ENCODE measurements around the gene ZBTB7C. TPM values are rescaled to one million over a fixed set of nuclear protein-coding genes. Genes with fewer than 3 reads are reported as not detected.

ZBTB7C gene
- polyA plus RNA-seq, 1 donor: 1.7 TPM

- Histone ChIP-seq H3K4me3 (ENCODE audit: low read length) (no peak overlapping the region), H3K9me3 (ENCODE audit: control insufficient read depth, low read depth, low read length) (no peaks in the 10 kb centered on the region), H3K4me1 (ENCODE audit: control insufficient read depth, insufficient read depth, low read length) (no peaks in the 10 kb centered on the region), H3K27me3 (ENCODE audit: control insufficient read depth, insufficient read depth, low read length) (peaks cover 4% of the 10 kb centered on the region), H3K36me3 (ENCODE audit: control insufficient read depth, insufficient read depth, low read length) (no peaks in the 10 kb centered on the region), H3K27ac (ENCODE audit: low read length) (no peak overlapping the region)
- DNase-seq: peak in 1 of 2 donors; percentile 11
- 100% methylated on average over 1 of the region's 10 CpGs for WGBS (ENCODE audit: insufficient coverage, low lambda C conversion rate)
Observed at GRCh38 chr18:48003426-48004349, 405.5 kb downstream of the ZBTB7C start.

GRCh38 chr18:48002933-48003365 lies 406.2 kb downstream of the ZBTB7C start:
- WGBS (ENCODE audit: insufficient coverage, low lambda C conversion rate): no CpG with 5 or more reads among the region's 5 CpGs
- Histone ChIP-seq H3K9me3 (ENCODE audit: control insufficient read depth, low read depth, low read length) (no peaks in the 10 kb centered on the region), H3K27me3 (ENCODE audit: control insufficient read depth, insufficient read depth, low read length) (peaks cover 4% of the 10 kb centered on the region), H3K4me3 (ENCODE audit: low read length) (no peak overlapping the region), H3K27ac (ENCODE audit: low read length) (no peak overlapping the region), H3K36me3 (ENCODE audit: control insufficient read depth, insufficient read depth, low read length) (no peaks in the 10 kb centered on the region), H3K4me1 (ENCODE audit: control insufficient read depth, insufficient read depth, low read length) (no peaks in the 10 kb centered on the region)
- DNase-seq: peak; percentile 33 to 42

GRCh38 chr18:48000701-48001100 lies 408.5 kb downstream of the ZBTB7C start:
- no peak overlapping the region for H3K27ac ChIP-seq (ENCODE audit: low read length)
- no CpG with 5 or more reads among the region's 4 CpGs for WGBS (ENCODE audit: insufficient coverage, low lambda C conversion rate)
- peaks cover 4% of the 10 kb centered on the region for H3K27me3 ChIP-seq (ENCODE audit: control insufficient read depth, insufficient read depth, low read length)
- no peak overlapping the region for H3K4me3 ChIP-seq (ENCODE audit: low read length)
- no peaks in the 10 kb centered on the region for H3K36me3 ChIP-seq (ENCODE audit: control insufficient read depth, insufficient read depth, low read length)
- peaks cover 2% of the 10 kb centered on the region for H3K9me3 ChIP-seq (ENCODE audit: control insufficient read depth, low read depth, low read length)
- H3K4me1 ChIP-seq (ENCODE audit: control insufficient read depth, insufficient read depth, low read length): no peaks in the 10 kb centered on the region
- no peak for DNase-seq

- WGBS (ENCODE audit: insufficient coverage, low lambda C conversion rate): no CpG with 5 or more reads among the region's 4 CpGs
- DNase-seq: no peak
- peaks cover 4% of the 10 kb centered on the region for H3K27me3 ChIP-seq (ENCODE audit: control insufficient read depth, insufficient read depth, low read length)
- H3K36me3 ChIP-seq (ENCODE audit: control insufficient read depth, insufficient read depth, low read length): no peaks in the 10 kb centered on the region
- no peaks in the 10 kb centered on the region for H3K4me1 ChIP-seq (ENCODE audit: control insufficient read depth, insufficient read depth, low read length)
- no peak overlapping the region for H3K27ac ChIP-seq (ENCODE audit: low read length)
- H3K9me3 ChIP-seq (ENCODE audit: control insufficient read depth, low read depth, low read length): peaks cover 2% of the 10 kb centered on the region
- H3K4me3 ChIP-seq (ENCODE audit: low read length): no peak overlapping the region
Observed at GRCh38 chr18:47999801-48000248, 409.4 kb downstream of the ZBTB7C start.

- Histone ChIP-seq H3K27ac (ENCODE audit: low read length) (no peak overlapping the region), H3K9me3 (ENCODE audit: control insufficient read depth, low read depth, low read length) (peaks cover 2% of the 10 kb centered on the region), H3K36me3 (ENCODE audit: control insufficient read depth, insufficient read depth, low read length) (no peaks in the 10 kb centered on the region), H3K4me1 (ENCODE audit: control insufficient read depth, insufficient read depth, low read length) (no peaks in the 10 kb centered on the region), H3K27me3 (ENCODE audit: control insufficient read depth, insufficient read depth, low read length) (peaks cover 5% of the 10 kb centered on the region), H3K4me3 (ENCODE audit: low read length) (no peak overlapping the region)
- no CpG with 5 or more reads among the region's 5 CpGs for WGBS (ENCODE audit: insufficient coverage, low lambda C conversion rate)
- no peak for DNase-seq
Observed at GRCh38 chr18:47997338-47997780, 411.8 kb downstream of the ZBTB7C start.

GRCh38 chr18:47996091-47996541 lies 413.1 kb downstream of the ZBTB7C start:
- Histone ChIP-seq H3K4me3 (ENCODE audit: low read length) (no peak overlapping the region), H3K4me1 (ENCODE audit: control insufficient read depth, insufficient read depth, low read length) (no peaks in the 10 kb centered on the region), H3K9me3 (ENCODE audit: control insufficient read depth, low read depth, low read length) (peaks cover 2% of the 10 kb centered on the region), H3K27ac (ENCODE audit: low read length) (no peak overlapping the region), H3K27me3 (ENCODE audit: control insufficient read depth, insufficient read depth, low read length) (peaks cover 10% of the 10 kb centered on the region), H3K36me3 (ENCODE audit: control insufficient read depth, insufficient read depth, low read length) (no peaks in the 10 kb centered on the region)
- WGBS (ENCODE audit: insufficient coverage, low lambda C conversion rate): no CpG with 5 or more reads among the region's 3 CpGs
- no peak for DNase-seq

- WGBS (ENCODE audit: insufficient coverage, low lambda C conversion rate): no CpG with 5 or more reads among the region's 3 CpGs
- no peak overlapping the region for H3K27ac ChIP-seq (ENCODE audit: low read length)
- H3K9me3 ChIP-seq (ENCODE audit: control insufficient read depth, low read depth, low read length): peaks cover 2% of the 10 kb centered on the region
- H3K27me3 ChIP-seq (ENCODE audit: control insufficient read depth, insufficient read depth, low read length): peaks cover 11% of the 10 kb centered on the region
- no peak for DNase-seq
- H3K4me3 ChIP-seq (ENCODE audit: low read length): no peak overlapping the region
- no peaks in the 10 kb centered on the region for H3K4me1 ChIP-seq (ENCODE audit: control insufficient read depth, insufficient read depth, low read length)
- H3K36me3 ChIP-seq (ENCODE audit: control insufficient read depth, insufficient read depth, low read length): no peaks in the 10 kb centered on the region
Observed at GRCh38 chr18:47995654-47996053, 413.5 kb downstream of the ZBTB7C start.

- Histone ChIP-seq H3K9me3 (ENCODE audit: control insufficient read depth, low read depth, low read length) (peaks cover 2% of the 10 kb centered on the region), H3K27me3 (ENCODE audit: control insufficient read depth, insufficient read depth, low read length) (peaks cover 14% of the 10 kb centered on the region), H3K4me1 (ENCODE audit: control insufficient read depth, insufficient read depth, low read length) (no peaks in the 10 kb centered on the region), H3K4me3 (ENCODE audit: low read length) (no peak overlapping the region), H3K27ac (ENCODE audit: low read length) (no peak overlapping the region), H3K36me3 (ENCODE audit: control insufficient read depth, insufficient read depth, low read length) (no peaks in the 10 kb centered on the region)
- no peak for DNase-seq
- WGBS (ENCODE audit: insufficient coverage, low lambda C conversion rate): no CpG with 5 or more reads among the region's 1 CpG
Observed at GRCh38 chr18:47993409-47993808, 415.8 kb downstream of the ZBTB7C start.

- Histone ChIP-seq H3K4me1 (ENCODE audit: control insufficient read depth, insufficient read depth, low read length) (no peaks in the 10 kb centered on the region), H3K36me3 (ENCODE audit: control insufficient read depth, insufficient read depth, low read length) (no peaks in the 10 kb centered on the region), H3K4me3 (ENCODE audit: low read length) (no peak overlapping the region), H3K27ac (ENCODE audit: low read length) (no peak overlapping the region), H3K27me3 (ENCODE audit: control insufficient read depth, insufficient read depth, low read length) (peaks cover 14% of the 10 kb centered on the region), H3K9me3 (ENCODE audit: control insufficient read depth, low read depth, low read length) (peaks cover 2% of the 10 kb centered on the region)
- DNase-seq: no peak
- 90% methylated on average over 2 of the region's 6 CpGs for WGBS (ENCODE audit: insufficient coverage, low lambda C conversion rate)
Observed at GRCh38 chr18:47992976-47993375, 416.2 kb downstream of the ZBTB7C start.

- 60% methylated on average over 1 of the region's 4 CpGs for WGBS (ENCODE audit: insufficient coverage, low lambda C conversion rate)
- H3K4me3 ChIP-seq (ENCODE audit: low read length): no peak overlapping the region
- no peak overlapping the region for H3K27ac ChIP-seq (ENCODE audit: low read length)
- no peaks in the 10 kb centered on the region for H3K36me3 ChIP-seq (ENCODE audit: control insufficient read depth, insufficient read depth, low read length)
- no peaks in the 10 kb centered on the region for H3K4me1 ChIP-seq (ENCODE audit: control insufficient read depth, insufficient read depth, low read length)
- peaks cover 10% of the 10 kb centered on the region for H3K27me3 ChIP-seq (ENCODE audit: control insufficient read depth, insufficient read depth, low read length)
- no peak for DNase-seq
- no peaks in the 10 kb centered on the region for H3K9me3 ChIP-seq (ENCODE audit: control insufficient read depth, low read depth, low read length)
Observed at GRCh38 chr18:47992266-47992665, 416.9 kb downstream of the ZBTB7C start.

All from large intestine (tissue), 3 donors.